AG09309 (cell line): Measurements from ENCODE around the gene HAND1.
"Not testable (repeated sequence)": the region's sequence is repeated elsewhere in the genome, so short reads cannot be mapped to it uniquely, and the experiment has no call there.

Experiments
- DNase-seq: peaks from one replicate; pipeline ENCODE4 v3.0.0-alpha.2; 2010; ENCODE audit warnings: low read depth
- H3K4me3 ChIP-seq: 2 replicates; pipeline ENCODE4 v1.5.1; 2011; ENCODE audit warnings: mild to moderate bottlenecking, low read depth, low read length, moderate library complexity; ENCODE audit not compliant: control insufficient read depth
- TF ChIP-seq, protein P1 (sequence below): IDR thresholded peaks from 2 replicates; pipeline ENCODE4 v1.5.1; 2011; ENCODE audit warnings: mild to moderate bottlenecking, low read depth, low read length, inconsistent platforms; ENCODE audit not compliant: insufficient read depth, control insufficient read depth; ENCODE audit errors: missing control alignments

HAND1 gene

DNA sequence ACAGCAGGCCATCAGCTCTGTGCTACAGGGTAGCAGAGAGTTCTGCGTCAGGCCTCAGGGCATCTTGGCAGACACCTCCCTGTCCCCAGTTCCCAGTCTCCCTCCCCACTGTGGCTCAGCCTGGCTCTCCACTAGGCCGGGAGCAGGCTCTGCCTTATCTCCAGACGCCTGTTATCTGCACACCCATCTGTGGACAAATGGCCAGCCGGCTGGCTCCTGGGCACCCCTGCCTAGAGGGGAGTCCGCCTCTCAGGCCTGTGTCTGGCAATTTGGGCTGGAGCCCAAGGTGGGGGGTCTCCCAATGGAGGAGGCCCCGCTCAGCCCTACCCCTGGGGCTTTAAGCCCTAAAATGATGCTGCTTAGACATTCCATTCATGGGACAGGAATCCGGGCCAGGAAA lies 39.2 kb upstream of the HAND1 start:
- no peak for DNase-seq
- no peak overlapping the region for H3K4me3 ChIP-seq
- TF ChIP-seq, protein P1, sequence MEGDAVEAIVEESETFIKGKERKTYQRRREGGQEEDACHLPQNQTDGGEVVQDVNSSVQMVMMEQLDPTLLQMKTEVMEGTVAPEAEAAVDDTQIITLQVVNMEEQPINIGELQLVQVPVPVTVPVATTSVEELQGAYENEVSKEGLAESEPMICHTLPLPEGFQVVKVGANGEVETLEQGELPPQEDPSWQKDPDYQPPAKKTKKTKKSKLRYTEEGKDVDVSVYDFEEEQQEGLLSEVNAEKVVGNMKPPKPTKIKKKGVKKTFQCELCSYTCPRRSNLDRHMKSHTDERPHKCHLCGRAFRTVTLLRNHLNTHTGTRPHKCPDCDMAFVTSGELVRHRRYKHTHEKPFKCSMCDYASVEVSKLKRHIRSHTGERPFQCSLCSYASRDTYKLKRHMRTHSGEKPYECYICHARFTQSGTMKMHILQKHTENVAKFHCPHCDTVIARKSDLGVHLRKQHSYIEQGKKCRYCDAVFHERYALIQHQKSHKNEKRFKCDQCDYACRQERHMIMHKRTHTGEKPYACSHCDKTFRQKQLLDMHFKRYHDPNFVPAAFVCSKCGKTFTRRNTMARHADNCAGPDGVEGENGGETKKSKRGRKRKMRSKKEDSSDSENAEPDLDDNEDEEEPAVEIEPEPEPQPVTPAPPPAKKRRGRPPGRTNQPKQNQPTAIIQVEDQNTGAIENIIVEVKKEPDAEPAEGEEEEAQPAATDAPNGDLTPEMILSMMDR: no peak

DNA sequence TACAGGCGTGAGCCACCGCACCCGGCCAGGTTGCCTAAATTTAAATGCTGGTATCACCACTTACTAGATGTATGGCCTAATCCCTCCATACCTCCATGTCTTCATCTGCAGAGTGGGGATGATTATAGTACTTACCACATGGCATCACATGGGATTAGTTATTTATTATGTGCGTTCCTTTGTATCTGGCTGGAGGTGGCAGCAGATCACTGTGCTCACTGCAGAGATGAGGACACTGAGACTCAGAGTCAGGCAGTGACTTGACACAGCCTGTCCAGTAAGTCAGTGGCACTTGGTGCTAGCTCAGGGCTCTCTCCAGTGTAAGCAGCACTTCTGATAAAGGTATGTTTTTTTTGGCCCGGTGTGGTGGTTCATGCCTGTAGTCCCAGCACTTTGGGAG lies 38.4 kb upstream of the HAND1 start:
- TF ChIP-seq, protein P1: no peak
- no peak for DNase-seq
- H3K4me3 ChIP-seq: no peak overlapping the region

DNA sequence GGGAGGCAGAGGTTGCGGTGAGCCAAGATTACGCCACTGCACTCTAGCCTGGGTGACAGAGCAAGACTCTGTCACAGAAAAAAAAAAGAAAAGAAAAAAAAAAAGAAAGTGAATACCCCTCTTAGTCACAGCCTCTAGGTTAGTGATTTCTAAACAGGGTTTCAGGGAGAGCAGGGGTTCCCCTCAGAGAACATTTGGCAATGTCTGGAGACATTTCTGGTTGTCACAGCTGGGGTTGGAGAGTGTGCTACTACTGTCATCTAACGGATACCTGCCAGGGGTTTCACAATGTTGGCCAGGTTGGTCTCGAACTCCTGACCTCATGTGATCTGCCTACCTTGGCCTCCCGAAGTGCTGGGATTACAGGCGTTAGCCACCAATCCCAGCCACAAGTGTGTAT lies 37.5 kb upstream of the HAND1 start:
- not testable (repeated sequence) for DNase-seq, H3K4me3 ChIP-seq

DNA sequence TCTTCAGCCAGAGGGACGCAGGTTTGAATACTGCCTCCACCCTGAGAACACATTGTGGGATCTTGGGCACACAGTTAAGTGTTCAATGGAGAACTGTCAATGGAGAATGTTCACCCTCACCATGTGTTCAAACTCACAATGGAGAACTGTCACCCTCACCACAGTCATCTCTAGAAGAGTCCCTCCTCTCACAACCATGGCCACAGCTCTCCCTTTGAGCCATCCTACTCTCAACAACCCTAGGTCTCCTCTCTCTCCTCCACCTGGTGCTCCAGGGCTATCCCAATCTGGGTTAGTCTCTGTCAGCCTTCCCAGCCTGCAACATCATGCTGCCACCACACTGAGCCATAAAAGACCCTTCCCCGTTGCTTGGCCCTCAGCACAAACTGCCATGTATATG lies 36.3 kb upstream of the HAND1 start:
- TF ChIP-seq, protein P1: no peak
- no peak overlapping the region for H3K4me3 ChIP-seq
- no peak for DNase-seq

DNA sequence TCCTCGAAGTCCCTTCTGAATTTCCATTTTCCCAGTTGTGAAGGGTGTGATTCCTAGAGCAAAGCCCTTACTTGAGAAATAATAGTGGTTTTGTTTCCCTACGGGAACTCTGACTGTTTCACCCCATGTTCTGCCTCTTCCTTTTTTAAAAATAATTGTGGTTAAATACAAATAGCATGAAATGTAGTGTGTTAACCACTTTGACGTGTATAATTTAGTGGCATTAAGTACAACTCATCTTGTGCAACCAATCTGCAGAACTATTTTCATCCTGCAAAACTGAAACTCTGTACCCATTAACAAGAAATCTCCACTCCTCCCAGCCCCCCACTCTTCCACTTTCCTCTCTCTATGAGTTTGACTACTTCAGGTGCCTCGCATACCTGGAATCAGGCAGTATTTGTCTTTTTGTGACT lies 35.6 kb upstream of the HAND1 start:
- DNase-seq: peak; percentile 34
- H3K4me3 ChIP-seq: no peak overlapping the region
- TF ChIP-seq, protein P1: no peak

DNA sequence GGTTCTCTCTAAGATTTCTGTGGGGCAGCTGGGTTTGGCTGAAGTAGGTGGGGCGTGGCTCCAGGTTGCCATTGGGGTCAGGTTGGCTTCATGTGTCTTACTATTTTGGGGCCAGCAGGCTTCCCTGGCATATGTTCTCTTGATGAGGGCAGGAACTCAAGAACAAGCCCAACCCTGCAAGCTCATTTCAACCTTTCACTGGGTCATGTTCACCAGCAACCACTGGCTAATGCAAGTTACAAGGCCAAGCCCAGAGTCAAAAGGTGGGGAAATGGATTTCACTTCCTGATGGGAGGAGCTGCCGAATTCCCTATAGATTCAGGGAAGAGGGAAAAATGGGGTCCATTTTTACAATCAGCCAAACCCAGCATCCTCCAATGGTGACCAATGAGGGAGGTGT lies 34.0 kb upstream of the HAND1 start:
- TF ChIP-seq, protein P1: no peak
- no peak for DNase-seq
- no peak overlapping the region for H3K4me3 ChIP-seq

DNA sequence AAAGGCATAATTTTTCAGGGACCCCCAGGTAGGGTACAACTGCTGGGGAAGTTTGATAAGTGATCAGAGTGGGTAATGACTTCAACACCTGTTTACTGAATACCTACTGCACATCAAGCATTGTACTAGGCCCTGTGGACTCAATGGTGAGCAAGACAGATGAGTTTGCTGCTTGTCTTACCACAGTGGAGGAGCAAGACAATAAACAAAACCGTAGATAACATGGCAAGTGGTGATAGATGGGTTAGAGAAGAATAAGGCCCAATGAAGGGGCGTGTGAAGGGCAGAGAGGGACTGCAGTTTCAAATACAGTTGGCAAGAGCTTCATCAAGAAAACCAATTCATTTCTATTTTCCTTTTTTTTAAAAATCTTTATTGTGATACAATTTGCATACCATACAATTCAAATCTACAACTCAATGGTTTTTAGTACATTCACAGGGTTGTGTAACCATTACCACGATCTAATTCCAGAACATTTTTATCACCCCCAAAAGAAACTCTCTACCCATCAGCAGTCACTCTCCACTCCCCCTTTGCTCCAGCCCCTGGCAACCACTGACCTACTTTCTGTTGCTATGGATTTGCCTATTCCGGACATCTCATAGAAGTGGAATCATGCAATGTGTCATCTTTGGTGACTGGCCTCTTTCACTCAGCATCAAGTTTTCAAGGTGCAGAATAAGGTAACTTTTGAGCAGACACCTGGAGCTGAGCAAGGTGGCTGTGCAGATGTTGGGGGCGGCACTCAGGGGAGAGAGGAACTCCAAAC lies 31.9 kb upstream of the HAND1 start:
- TF ChIP-seq, protein P1: no peak
- no peak for DNase-seq
- no peak overlapping the region for H3K4me3 ChIP-seq
